22Rv1 (cell line): ENCODE measurements around the gene FBXO8.

Source experiments
- CTCF ChIP-seq: fragments of 450-650 bp; IDR thresholded peaks from 2 replicates; pipeline ENCODE4 v1.5.1; 2017; ENCODE audit warnings: mild to moderate bottlenecking
- ZFX ChIP-seq: fragments of 450-650 bp; IDR thresholded peaks from 2 replicates; pipeline ENCODE4 v1.6.1; 2017; ENCODE audit warnings: antibody characterized with exemption, borderline replicate concordance

- TF ChIP-seq CTCF (no peak), ZFX (no peak)
Observed at GRCh38 chr4:174260099-174260498, 23.4 kb downstream of the FBXO8 start.
